HG03460 (cell line): ENCODE data around the gene OSM.

Experiments
- ATAC-seq: cut with Tn5 transposase; IDR thresholded peaks from one replicate; pipeline ENCODE4 v1.9.1; 2021; ENCODE audit not compliant: unreplicated experiment

The OSM gene

DNA sequence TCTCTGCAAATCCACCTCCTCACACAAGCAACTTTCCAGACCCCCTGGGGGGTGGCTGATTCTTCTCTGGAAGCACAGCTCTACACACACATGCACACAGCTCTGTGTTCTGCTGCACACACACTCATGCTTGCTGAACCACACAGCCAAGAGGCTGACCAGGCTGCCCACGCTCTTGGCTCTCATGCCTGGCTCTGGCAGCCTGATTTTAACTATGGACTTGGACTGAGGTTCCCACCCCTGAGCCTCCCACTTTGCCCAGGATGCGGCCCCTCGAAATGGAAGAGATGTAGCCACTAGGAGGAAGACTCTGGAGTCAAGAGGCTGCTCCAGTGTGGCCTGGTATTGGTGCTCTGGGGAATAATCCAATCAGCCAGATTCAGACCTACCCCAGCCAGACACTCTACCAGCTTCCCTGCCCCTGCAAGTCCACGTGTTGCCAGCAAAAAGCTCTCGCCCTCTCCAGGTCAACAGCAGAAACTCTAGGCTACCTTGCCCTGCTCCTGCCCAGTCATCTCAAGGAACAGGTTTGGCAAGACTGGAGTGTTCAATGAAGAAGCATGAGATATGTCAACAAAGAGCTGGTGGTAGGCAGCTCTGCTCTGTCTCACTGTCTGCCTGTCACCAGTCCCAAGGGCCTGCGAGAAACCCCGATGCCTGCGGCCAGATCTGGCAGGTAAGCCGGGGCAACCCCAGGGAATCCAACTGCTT, 31.5 kb upstream of the OSM start:
- ATAC-seq: no peak

DNA sequence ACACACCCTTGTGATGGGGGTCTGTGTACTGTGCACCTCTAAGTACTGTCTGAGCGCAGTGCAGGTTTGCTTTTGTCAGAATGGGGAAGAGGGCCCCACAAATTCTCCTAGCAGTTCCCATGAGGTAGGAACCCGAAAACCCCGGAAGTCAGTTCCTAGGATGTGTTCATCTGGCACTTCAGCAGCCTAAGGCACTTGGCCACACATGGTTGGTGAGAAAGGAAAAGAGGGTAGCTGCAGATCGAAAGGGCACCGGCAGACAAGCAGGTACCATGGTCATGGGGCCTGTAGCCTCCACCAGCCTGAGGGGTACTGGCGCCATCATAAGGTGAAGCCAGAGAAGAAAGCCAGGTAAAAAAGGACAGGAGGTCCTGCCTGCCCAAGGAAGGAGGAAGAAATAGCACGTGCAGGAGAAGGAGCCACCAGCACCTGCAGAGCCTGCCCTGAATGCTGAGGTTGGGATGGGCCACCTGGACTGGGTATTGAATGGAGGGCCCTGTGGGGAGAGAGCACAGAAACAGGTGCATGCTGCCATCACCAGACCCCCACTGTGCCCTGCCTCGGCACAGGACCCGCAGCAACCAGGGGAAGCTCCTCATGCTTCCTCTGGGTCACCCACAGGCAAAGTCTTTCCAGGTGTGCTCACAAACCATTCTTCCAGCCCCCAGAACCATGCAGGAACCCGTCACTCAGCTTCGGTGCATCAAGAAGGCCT, 30.8 kb upstream of the OSM start:
- no peak for ATAC-seq

DNA sequence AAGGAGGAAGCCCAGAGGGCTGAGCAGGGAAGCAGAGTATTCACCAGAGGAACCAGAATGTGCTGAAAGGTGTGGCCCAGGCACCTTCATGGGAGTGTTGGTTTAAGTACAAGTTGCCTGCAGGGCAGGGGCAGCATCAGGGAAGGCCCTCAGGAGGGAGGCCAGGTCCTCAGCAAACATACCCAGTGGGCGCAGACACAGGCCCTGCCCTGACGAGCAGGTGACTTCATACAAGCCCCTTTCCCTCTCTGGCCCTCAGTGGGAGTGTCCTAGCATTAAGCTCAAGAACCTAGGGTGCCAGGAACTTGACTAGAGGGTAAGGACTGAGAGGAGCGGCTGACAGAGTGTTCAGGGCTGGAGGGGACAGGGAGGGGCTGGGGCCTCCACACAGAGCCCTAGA, 30.2 kb upstream of the OSM start:
- no peak for ATAC-seq

DNA sequence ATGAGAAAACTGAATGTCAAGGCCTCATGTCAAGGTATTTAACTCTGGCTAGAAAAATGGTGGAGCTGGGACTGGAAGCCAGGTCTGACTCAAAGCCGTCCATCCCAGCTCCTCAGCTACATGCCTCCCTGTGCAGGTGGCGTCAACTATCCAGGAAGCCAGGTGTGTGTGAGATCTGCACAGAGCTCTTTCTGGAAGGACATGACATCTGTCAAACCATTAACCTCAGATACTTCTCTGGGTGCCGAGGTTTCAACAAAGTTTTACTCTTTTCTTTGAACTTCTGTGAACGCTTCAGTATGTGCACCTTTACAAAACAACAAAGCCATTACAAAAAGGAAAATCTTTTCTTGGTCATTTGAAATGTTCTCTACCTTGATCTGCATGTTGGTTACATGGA, 29.7 kb upstream of the OSM start:
- ATAC-seq: no peak

DNA sequence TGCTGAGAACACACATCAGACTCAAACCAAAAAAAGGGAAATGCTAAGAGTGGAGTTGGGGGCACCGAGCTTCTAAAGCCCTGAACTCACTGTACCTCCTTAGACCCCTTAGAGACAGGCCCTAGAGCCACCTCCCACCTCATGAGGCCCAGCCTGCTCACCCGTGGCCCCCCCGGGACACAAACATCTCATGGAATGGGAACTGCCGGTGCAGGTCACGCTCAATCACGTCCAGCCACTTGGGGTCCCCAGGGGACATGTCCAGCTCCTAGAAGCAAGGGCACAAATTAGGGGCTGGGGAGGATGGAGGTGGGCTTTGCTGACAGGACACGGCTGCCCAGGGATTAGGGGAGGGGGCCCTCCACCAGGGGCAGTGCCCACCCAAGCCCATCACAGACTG, 28.9 kb upstream of the OSM start:
- ATAC-seq: no peak

DNA sequence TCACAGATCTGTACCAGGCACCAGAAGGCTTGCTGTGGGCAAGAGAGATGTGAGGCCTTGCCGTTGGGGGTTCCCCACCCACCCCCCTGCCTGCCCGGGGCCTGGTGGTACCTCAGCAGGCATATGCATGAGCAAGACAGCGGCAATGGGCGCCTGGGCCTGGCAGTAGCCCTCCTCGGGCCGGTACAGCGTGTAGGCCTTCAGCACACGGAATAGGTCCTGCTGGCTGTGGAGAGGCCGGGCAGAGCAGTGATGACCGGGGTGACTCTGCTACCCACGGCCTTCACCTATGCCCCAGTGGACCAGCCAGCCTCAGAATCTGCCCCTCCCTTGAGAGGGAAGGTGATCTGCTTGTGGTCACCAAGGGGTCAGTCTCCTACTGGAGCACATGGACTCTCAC, 28.2 kb upstream of the OSM start:
- no peak for ATAC-seq

DNA sequence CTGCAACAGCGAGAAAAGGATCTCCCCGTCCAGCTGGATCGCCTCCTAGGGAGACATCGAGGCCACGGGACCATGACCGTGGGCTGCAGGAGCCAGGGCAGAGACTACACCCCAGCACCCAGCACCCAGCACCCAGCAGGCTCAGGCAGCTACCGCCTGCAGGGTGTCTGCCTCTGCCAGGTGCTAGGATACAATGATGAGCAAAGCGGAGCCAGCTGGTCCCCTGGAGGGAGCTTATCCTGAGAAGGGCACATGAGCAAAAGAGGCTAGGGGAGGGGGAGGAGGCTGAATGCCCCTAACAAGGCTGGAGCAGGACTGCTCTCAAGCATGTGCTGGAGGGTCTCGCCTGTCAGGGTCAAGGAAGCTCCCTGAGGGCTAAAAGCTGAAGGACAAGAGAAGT, 27.4 kb upstream of the OSM start:
- no peak for ATAC-seq

DNA sequence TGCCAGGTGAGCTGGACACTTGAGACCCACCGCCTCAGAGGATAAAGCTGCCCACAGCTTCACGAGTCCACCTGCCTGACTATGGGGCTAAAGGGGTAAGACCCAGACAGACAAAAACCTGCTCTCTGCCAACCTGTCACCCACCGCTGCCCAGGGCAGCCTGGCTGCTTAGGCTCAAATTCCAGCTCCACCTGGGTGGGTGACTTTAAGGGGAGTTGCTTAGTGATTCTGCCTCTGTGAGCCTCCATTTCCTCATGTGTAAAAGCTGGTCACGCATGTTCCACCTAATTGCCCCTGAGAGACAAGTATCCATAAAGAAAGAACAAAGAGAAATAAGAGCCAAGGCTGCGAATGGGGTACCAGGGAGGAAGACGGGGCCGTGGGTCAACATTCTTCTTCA, 26.4 kb upstream of the OSM start:
- ATAC-seq: no peak

DNA sequence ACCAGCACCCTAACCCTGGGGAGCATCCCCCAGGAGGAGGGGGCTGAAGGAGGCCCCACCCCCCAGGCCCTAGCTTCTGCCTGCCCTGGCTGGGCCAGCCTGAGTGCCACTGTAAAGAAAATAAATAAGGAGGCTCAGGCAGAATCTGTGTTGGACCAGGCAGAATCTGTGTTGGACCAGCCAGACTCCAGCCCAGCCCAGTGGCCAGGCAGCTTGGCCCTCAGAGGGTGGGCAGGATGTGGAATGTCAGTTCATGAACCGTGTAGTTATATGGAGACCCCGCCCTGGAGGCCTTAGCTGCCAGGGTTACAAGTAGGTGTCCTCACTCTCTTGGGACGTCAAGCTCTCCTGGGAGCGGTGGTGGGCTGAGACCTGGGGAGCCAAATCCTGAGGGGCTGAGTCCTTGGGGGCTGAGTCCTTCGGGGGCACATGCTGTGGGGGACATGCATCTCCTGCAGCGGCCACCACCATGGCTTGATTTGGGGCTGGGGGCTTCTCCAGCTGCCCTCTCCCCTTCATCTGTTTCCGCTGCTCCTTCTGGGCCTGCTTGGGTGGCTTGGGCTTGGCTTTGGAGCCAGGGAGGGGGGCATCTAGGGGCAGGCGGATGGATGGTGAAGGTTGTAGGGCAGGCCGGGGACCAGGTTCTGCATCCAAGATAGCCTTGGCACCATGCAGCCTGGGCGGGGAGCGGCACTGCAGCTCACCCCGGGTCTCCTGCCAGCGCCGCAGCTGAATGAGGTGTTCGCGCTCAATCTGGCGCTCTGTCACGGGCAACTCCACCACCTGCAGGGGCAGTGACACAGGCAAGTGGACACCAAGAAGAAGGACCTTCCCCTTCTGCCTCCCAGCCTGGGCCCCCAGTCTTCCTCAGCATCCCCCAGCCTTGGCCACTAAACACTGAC, 25.7 kb upstream of the OSM start:
- ATAC-seq: no peak

DNA sequence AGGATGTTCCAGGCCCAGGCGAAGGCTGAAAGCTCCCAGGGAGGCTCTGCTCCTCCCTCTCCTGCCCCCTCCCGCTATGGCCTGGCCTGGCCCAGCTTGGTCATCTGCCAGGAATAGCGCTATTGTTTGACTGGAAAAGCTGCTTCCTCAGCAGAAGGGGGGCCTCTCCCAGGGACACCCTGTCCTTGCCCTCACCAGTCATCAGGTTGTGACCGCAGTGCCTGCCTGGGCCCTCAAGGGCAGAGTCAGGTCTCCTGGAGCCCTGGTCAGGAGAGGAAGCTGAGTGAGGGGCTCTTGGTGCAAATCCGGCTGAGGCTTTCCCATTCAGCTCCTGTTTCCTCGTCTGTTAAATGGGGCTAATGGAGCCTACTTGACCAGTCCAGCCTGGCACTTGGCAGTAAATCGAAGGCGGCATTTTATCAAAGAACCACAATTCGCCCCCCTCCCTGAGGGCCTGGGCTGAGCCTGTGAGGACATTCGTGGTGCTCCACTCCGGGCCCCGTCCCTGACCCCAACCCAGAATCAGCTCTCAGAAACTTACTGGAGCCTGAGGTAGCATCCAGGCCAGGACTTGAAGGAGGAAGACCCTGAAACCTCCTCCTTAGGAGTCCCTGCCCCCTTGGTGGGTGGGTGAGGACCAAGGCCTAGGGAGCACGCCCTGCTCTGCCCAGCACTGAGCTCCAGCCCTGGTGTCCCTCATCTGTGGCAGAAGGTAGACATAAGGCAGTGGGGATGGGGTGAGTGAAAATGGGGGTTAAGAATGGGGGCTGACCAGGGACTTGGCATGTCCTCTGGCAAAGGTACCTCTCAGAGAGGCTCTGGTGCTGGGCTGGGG, 24.6 kb upstream of the OSM start:
- no peak for ATAC-seq

DNA sequence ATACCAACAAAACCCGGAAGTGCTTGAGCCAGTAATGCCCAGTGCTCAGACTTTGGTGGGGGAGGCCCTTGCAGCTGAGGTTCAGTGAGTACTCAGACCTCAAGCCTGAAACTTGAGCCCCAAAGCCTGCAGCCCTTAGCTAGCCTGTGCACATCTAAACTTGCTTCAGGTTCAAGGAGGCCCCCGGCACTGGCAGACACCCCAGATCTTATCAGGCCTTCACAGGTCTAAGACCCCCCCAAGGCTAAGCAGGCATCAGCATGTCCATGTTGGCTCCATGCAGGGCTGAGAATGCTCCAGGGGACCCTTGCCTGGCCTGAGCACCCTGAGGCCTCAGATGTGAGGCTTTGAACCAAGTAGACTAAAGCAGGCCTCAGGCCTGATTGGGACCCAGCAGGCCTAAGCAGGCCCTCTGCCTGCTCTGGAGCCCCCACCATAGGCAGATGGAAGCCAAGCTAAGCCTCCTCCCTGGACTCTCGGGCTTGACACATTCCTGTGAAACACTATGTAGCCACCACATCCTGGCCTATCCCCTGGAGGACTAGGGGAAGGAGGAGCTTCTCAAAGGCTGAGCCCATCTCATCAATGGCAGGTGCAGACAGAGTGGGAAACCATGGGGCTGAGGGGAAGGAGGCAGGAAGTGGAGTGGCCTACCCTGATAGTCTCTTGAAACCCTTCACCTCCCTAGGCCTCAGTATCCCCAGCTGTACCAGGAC, 23.8 kb upstream of the OSM start:
- ATAC-seq: no peak

DNA sequence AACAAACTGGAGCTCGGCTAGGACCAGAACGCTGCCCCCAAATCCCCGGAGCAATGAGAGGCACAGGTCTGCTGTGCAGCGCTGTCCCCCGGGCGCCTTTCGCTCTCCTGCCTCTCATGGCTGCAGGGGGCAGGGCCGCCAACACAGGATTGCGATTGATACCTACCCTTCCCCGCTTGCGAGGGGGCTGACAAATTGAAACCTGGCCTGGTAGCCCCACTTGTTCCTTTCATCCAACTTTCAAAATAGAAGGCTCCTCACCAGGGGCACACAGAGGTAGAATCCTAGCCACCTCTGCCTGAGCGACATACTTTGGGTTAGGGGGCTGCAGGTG, 23.3 kb upstream of the OSM start:
- ATAC-seq: peak; percentile 15

DNA sequence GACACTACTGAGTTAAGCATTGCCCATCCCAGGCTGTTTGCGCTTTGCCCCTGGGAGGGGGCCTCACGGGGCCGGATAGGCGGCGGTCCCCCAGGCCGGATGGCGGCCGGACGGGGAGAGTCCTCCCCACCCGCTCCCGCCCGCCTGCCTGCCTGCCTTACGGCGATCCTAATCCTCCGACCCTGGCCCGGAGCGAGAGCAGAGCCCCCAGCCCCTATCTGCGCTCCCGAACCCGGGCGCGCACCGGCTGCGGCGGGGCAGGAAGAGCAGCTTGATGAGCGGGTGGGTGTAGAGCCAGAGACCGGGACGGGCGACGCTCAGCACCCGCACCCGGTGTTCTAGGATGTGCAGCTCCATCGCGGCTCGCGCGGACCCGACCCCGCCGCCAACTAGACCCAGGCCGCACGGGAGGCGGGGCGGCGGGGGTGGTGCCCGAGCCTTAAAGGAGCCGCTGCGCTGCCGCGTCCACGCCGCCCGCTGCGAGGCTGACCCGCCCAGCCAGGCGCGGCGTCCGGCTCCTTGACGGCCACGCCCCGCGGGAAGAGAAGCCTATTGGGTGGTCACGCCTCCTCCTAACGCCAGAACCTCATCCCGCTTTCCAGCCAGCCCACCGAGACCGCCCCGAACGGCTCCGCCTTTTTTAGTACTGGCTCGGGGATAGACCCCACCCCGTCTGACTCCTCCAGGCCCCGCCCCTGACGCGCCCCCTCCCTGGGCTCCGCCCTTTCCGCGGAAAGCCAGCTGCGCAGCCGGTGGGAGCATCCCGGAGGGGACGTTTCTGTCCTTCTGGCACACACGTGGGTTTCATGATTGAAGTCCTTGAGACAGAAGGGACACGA, 22.7 kb upstream of the OSM start, which contains the start of gene CASTOR1:
Gene CASTOR1 (minus strand): TSS at position 365 of the 839 bp plus-strand sequence. CDS start 8 bp downstream, at position 357.
- peak; percentile 55 for ATAC-seq

DNA sequence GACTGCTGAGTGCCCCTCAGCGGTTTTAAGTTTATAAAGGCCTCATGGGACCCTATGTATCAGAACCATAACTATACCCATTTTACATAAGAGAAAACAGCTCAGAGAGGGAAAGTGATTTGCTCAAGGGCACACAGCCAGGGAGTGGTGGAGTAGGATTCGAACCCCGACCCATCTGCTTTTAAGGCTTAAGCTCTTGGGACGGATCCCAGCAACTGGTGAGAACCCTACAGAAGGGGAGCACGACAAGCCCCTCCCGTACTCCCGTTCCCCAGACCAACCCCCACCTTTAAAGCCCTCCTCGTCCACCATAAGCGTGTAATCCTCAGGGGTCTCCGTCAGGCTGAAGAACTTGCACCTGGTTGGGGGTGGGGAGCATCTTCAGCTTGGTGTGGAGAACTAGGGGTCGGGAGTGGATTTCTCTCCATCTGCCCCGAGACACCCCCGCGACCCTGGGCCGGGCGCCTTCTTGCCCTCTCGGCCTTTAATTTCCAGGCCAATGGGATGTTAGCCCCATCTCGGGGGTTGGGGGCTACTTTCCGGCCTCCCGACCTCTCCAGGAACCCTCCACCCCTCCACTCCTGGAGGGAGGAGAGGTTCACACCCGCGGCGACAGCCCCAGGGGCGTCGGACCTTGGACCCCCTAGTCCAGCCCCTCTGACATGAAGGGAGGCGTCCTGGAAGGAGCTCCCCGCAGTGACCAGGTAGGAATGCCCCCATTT, 21.9 kb upstream of the OSM start:
- ATAC-seq: no peak

DNA sequence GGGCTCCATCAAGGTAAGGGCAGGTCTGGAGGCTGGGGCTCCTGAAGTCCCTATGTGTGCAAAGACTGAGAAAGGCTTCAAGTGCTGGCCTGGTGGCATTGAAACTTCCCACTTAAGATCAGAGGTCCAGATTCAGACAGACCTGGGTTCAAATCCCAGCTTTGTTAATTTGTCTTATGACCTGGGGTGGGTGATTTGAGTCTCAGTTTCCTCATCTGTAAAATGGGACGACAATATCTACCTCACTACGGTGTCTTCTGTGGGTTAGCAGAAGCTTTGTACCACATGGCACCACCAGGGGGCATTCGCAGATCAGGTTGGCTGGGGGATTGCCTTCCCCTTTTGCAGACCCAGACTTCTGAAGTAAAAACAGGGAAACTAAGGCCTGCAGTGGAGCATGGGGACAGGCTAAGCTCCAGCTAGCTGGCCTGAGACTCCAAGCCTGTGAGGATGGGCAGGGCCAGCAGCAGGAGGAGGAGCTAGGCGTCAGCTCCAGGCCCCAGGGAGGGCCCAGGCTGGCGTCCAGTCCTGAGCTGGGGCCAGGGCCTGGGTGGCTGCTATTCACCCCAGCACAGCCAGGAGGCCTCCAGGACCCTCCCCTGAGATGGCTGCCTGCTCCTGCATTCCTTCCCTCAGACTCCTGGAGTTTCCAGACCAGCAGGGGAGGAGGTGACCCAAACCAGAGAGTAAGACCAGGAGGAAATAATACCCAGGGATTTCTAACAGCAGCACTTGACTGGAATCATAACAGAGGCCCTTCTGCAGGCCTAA, 21.2 kb upstream of the OSM start:
- ATAC-seq: no peak

DNA sequence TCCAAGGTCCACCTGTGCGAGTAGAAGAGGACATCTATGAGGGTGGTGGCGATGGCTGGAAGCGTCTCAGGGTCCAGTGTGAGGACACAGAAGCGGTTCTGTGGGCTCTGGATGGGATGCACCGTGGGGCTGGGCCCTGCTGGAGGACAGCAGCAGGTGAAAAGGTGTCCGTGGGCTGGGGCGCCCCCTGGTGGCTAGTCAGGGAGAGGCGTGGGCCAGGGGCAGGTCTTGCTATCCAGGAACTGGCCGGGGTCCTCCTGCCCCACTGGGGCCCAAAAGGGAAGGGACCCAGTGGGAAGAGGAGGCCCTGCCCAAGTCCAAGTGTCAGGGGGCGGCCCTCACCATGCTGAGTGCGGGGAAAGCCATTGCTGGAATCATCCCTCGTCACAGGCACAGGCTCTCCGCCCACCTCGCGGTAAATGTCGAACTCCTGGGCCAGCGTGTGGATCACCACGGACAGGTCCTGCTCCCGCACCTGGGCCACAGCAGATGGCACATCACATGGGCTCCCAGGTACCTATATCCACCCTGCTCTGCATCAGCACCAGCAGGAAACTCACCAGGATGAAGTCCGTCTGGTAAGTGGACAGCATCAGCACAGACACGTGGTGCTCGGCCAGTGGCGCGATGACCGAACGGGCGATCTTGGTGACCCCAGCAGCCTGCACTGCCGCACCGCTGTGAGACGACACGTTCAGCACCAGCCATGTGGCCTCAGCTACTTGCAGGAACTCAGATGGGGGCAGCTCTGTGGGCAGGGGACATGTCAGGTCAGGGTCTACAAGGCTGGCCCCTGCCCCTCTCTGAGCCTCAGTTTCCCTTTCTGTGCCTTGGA, 20.4 kb upstream of the OSM start:
- no peak for ATAC-seq

DNA sequence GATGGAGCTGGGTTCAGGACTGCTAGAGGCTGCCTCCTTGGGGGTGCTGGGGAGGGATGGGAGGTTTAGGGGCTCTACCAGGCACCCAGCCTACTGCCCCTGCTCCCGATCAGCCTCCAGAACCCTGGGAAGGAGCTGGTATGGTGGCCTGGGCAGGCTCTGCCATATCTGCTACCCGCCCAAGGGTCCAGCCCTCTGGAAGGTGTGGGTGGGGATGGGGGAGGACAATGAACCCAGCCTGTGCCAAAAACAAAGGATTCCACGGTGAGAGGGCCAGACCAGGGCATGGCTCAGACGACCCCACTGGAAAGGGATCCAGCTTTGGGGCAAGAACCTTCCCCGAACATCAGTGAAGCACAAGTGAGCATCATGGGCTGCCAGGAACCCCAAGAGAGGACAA, 19.7 kb upstream of the OSM start:
- no peak for ATAC-seq
